ENCODE data around the gene AFF2. TPM values are rescaled to one million over a fixed set of nuclear protein-coding genes. Genes with fewer than 3 reads are reported as not detected.

The AFF2 gene
- total RNA-seq, 1 donor from 2014 or later = 0.27 TPM

- TF ChIP-seq CTCF (IDR thresholded peaks at IDR 0.05; ENCODE audit: borderline replicate concordance) = no peak
- intact Hi-C loops (cut with micrococcal nuclease) = no loop called here
- no peak overlapping the region for H3K4me3 ChIP-seq
- no peaks in the 10 kb centered on the region for H3K27me3 ChIP-seq (ENCODE audit: low read depth)
- no peak for DNase-seq
- H3K4me1 ChIP-seq = no peaks in the 10 kb centered on the region
- H3K9me3 ChIP-seq (replicated peaks) = no peaks in the 10 kb centered on the region
- no peaks in the 10 kb centered on the region for H3K36me3 ChIP-seq
- H3K27ac ChIP-seq (replicated peaks) = no peak overlapping the region
These were observed 68.3 kb downstream of the AFF2 start for GRCh38 chrX:148568763-148569162.

GRCh38 chrX:148572337-148572736 lies 71.9 kb downstream of the AFF2 start:
- TF ChIP-seq CTCF (IDR thresholded peaks at IDR 0.05; ENCODE audit: borderline replicate concordance) = no peak
- no peaks in the 10 kb centered on the region for H3K9me3 ChIP-seq (replicated peaks)
- intact Hi-C loops (cut with micrococcal nuclease) = no loop called here
- H3K27ac ChIP-seq (replicated peaks) = no peak overlapping the region
- H3K36me3 ChIP-seq = no peaks in the 10 kb centered on the region
- no peaks in the 10 kb centered on the region for H3K27me3 ChIP-seq (ENCODE audit: low read depth)
- H3K4me1 ChIP-seq = no peaks in the 10 kb centered on the region
- no peak overlapping the region for H3K4me3 ChIP-seq
- no peak for DNase-seq

GRCh38 chrX:148573119-148573518 lies 72.7 kb downstream of the AFF2 start:
- no peak for TF ChIP-seq CTCF (IDR thresholded peaks at IDR 0.05; ENCODE audit: borderline replicate concordance)
- no peak for DNase-seq

GRCh38 chrX:148574237-148574973 lies 74.0 kb downstream of the AFF2 start:
- Histone ChIP-seq H3K27ac (replicated peaks) (no peak overlapping the region), H3K36me3 (no peaks in the 10 kb centered on the region), H3K4me1 (no peaks in the 10 kb centered on the region), H3K9me3 (replicated peaks) (no peaks in the 10 kb centered on the region), H3K4me3 (no peak overlapping the region), H3K27me3 (ENCODE audit: low read depth) (no peaks in the 10 kb centered on the region)
- DNase-seq = no peak
- intact Hi-C loops (cut with micrococcal nuclease) = no loop called here
- no peak for TF ChIP-seq CTCF (IDR thresholded peaks at IDR 0.05; ENCODE audit: borderline replicate concordance)

More at GRCh38 chrX:148573119-148573518, 72.7 kb downstream of the AFF2 start:
- Histone ChIP-seq H3K9me3 (replicated peaks) (no peaks in the 10 kb centered on the region), H3K27ac (replicated peaks) (no peak overlapping the region), H3K36me3 (no peaks in the 10 kb centered on the region), H3K27me3 (ENCODE audit: low read depth) (no peaks in the 10 kb centered on the region), H3K4me1 (no peaks in the 10 kb centered on the region), H3K4me3 (no peak overlapping the region)
- intact Hi-C loops (cut with micrococcal nuclease) = no loop called here

GRCh38 chrX:148576396-148576795 lies 76.0 kb downstream of the AFF2 start:
- no peak for DNase-seq
- H3K4me3 ChIP-seq = no peak overlapping the region
- H3K27ac ChIP-seq (replicated peaks) = no peak overlapping the region
- TF ChIP-seq CTCF (IDR thresholded peaks at IDR 0.05; ENCODE audit: borderline replicate concordance) = no peak
- H3K9me3 ChIP-seq (replicated peaks) = no peaks in the 10 kb centered on the region
- H3K4me1 ChIP-seq = no peaks in the 10 kb centered on the region
- no peaks in the 10 kb centered on the region for H3K36me3 ChIP-seq
- intact Hi-C loops (cut with micrococcal nuclease) = no loop called here
- H3K27me3 ChIP-seq (ENCODE audit: low read depth) = no peaks in the 10 kb centered on the region

Measured in left ventricle myocardium inferior (tissue), 1 donor.